IMR-90 (cell line): ENCODE measurements around the gene PTPRQ. TPM values are rescaled to one million over a fixed set of nuclear protein-coding genes. Genes with fewer than 3 reads are reported as not detected.

ENCODE experiments used
- ATAC-seq: fragments of 200-7000 bp; cut with Tn5 transposase; 2 replicates; pipeline ENCODE4 v1.9.1; 2020; ENCODE audit warnings: low read depth, mild to moderate bottlenecking, moderate library complexity
- BruUV-seq: library from RNA; stranded (reverse); fragments of 400-500 nt; replicated peaks from 2 replicates; lab custom pipeline; 2021; lab: Mats Ljungman, UMichigan
- CTCF ChIA-PET: fragments of 300-600 bp; formaldehyde crosslinking; extraction: SDS; loops from one replicate; lab custom pipeline; 2021; ENCODE audit warnings: antibody characterized with exemption; lab: Yijun Ruan, JAX
- POLR2A ChIA-PET: fragments of 300-600 bp; sonication (Branson Sonifier 250); formaldehyde crosslinking; loops from one replicate; lab custom pipeline; 2022; ENCODE audit warnings: antibody characterized with exemption; ENCODE audit not compliant: unreplicated experiment; lab: Charles Lee
- DNase-seq: peaks from one replicate; pipeline ENCODE4 v3.0.0; 2013
- H2AFZ ChIP-seq: replicated peaks from 2 replicates; pipeline ENCODE3; 2013; ENCODE audit warnings: low read length, mild to moderate bottlenecking; ENCODE audit not compliant: poor library complexity
- H2AK5ac ChIP-seq: 2 replicates; pipeline ENCODE4 v1.6.1; 2013; ENCODE audit warnings: low read depth, low read length, inconsistent platforms
- H2AK9ac ChIP-seq: replicated peaks from 2 replicates; pipeline ENCODE3; 2013; ENCODE audit warnings: mild to moderate bottlenecking, low read depth, low read length, moderate library complexity; ENCODE audit not compliant: poor library complexity
- H2BK120ac ChIP-seq: 2 replicates; pipeline ENCODE4 v1.6.1; 2013; ENCODE audit warnings: low read depth, low read length, inconsistent platforms
- H2BK15ac ChIP-seq: 3 replicates; pipeline ENCODE4 v1.6.1; 2013; ENCODE audit warnings: low read depth, low read length, inconsistent platforms
- H2BK20ac ChIP-seq: 2 replicates; pipeline ENCODE4 v1.6.1; 2013; ENCODE audit warnings: low read depth, mild to moderate bottlenecking, inconsistent platforms, low read length, moderate library complexity
- H2BK5ac ChIP-seq: 2 replicates; pipeline ENCODE4 v1.6.1; 2013; ENCODE audit warnings: mild to moderate bottlenecking, low read depth, low read length, inconsistent platforms; ENCODE audit not compliant: poor library complexity, severe bottlenecking
- H3K14ac ChIP-seq: replicated peaks from 2 replicates; pipeline ENCODE4 v1.6.1; 2013; ENCODE audit warnings: low read depth, low read length, inconsistent platforms
- H3K18ac ChIP-seq: 2 replicates; pipeline ENCODE4 v1.6.1; 2013; ENCODE audit warnings: low read depth, low read length, control low read depth
- H3K23ac ChIP-seq: 2 replicates; pipeline ENCODE4 v1.6.1; 2013; ENCODE audit warnings: low read depth, low read length, inconsistent platforms
- H3K27ac ChIP-seq: 2 replicates; pipeline ENCODE4 v1.5.1; 2013; ENCODE audit warnings: mild to moderate bottlenecking, control low read depth, low read length; ENCODE audit not compliant: insufficient read depth
- H3K27me3 ChIP-seq: 2 replicates; pipeline ENCODE4 v1.6.1; 2013; ENCODE audit warnings: low read length; ENCODE audit not compliant: control insufficient read depth, insufficient read depth
- H3K36me3 ChIP-seq: 2 replicates; pipeline ENCODE4 v1.6.1; 2013; ENCODE audit warnings: low read length, mixed read lengths; ENCODE audit not compliant: control insufficient read depth, insufficient read depth
- H3K4ac ChIP-seq: 2 replicates; pipeline ENCODE4 v1.6.1; 2013; ENCODE audit warnings: low read depth, low read length, inconsistent platforms
- H3K4me1 ChIP-seq: 2 replicates; pipeline ENCODE4 v1.6.1; 2013; ENCODE audit warnings: low read length, mixed read lengths; ENCODE audit not compliant: control insufficient read depth, insufficient read depth
- H3K4me2 ChIP-seq: 2 replicates; pipeline ENCODE4 v1.6.1; 2013; ENCODE audit warnings: low read depth, mild to moderate bottlenecking, control low read depth, low read length, moderate library complexity
- H3K4me3 ChIP-seq: 2 replicates; pipeline ENCODE4 v1.5.1; 2013; ENCODE audit warnings: low read depth, mild to moderate bottlenecking, control low read depth, low read length, moderate library complexity; ENCODE audit not compliant: insufficient read depth
- H3K56ac ChIP-seq: 2 replicates; pipeline ENCODE4 v1.6.1; 2013; ENCODE audit warnings: low read length, inconsistent platforms; ENCODE audit not compliant: insufficient read depth; ENCODE audit errors: extremely low read depth
- H3K79me1 ChIP-seq, 2 experiments: 2 replicates each; pipeline ENCODE4 v1.6.1; 2013; ENCODE audit warnings: low read length in 2 of 2, inconsistent platforms in 1 of 2, low read depth in 1 of 2
- H3K9ac ChIP-seq: 2 replicates; pipeline ENCODE4 v1.6.1; 2013; ENCODE audit warnings: low read depth, low read length, control low read depth
- H3K9me1 ChIP-seq: 2 replicates; pipeline ENCODE4 v1.6.1; 2013; ENCODE audit warnings: low read length, inconsistent platforms; ENCODE audit not compliant: insufficient read depth
- H3K9me3 ChIP-seq: 2 replicates; pipeline ENCODE4 v1.6.1; 2013; ENCODE audit warnings: low read length; ENCODE audit not compliant: control insufficient read depth, insufficient read depth
- H4K20me1 ChIP-seq: 2 replicates; pipeline ENCODE4 v1.6.1; 2013; ENCODE audit warnings: low read length, inconsistent platforms; ENCODE audit not compliant: insufficient read depth
- H4K5ac ChIP-seq: 2 replicates; pipeline ENCODE4 v1.6.1; 2013; ENCODE audit warnings: mild to moderate bottlenecking, low read depth, low read length, control low read depth
- H4K8ac ChIP-seq, 2 experiments: 2 replicates each; pipeline ENCODE4 v1.6.1; 2013; ENCODE audit warnings: low read depth in 2 of 2, low read length in 2 of 2, control low read depth in 1 of 2, inconsistent platforms in 1 of 2
- H4K91ac ChIP-seq: 2 replicates; pipeline ENCODE4 v1.6.1; 2013; ENCODE audit warnings: low read depth, low read length, inconsistent platforms; ENCODE audit not compliant: insufficient read depth
- MAFK ChIP-seq: IDR thresholded peaks from 2 replicates; pipeline ENCODE4 v1.6.1; 2012; ENCODE audit warnings: low read depth, low read length, improper control_type of control experiment
- WGBS, 2 experiments: methylation state at CpG; one replicate each; pipeline versions ENCODE4 v1.1.5 to v1.1.7; 2013; ENCODE audit warnings: missing lambda C conversion rate in 2 of 2; ENCODE audit not compliant: insufficient read length in 1 of 2; ENCODE audit errors: extremely low coverage in 2 of 2; 5-methylcytosine and 5-hydroxymethylcytosine counted together
- dilution Hi-C: fragments of 300-500 bp; cut with HindIII; formaldehyde crosslinking; loops from one replicate; pipeline ENCODE4 v1.14.3; 2018; ENCODE audit warnings: low sequenced_read_pairs; ENCODE audit not compliant: unreplicated experiment
- in situ Hi-C: fragments of 300-500 bp; cut with MboI; formaldehyde crosslinking; loops from 3 replicates; pipeline ENCODE4 v1.14.3; 2019; ENCODE audit warnings: low sequenced_read_pairs, inconsistent platforms, mixed read lengths
- intact Hi-C: fragments of 100-400 bp; cut with micrococcal nuclease; formaldehyde crosslinking; loops from 2 replicates; pipeline ENCODE4 v1.10.0; 2022
- polyA plus RNA-seq, 3 experiments: library from polyadenylated mRNA; depleted of rRNA; stranded (reverse); fragments of >200 nt; gene quantifications; 2 replicates each; pipeline ENCODE4 v1.2.3, GENCODE V29; 2012; ENCODE audit warnings: low replicate concordance in 1 of 3
- total RNA-seq: library from RNA; depleted of rRNA; stranded (reverse); fragments of >200 nt; gene quantifications from 2 replicates; pipeline ENCODE4 v1.2.3, GENCODE V29; 2012

Gene PTPRQ
- total and polyA plus RNA-seq, 2 of the 4 experiments (the other 2 are of a cell fraction): 0.96 to 1.4 TPM

- dilution Hi-C loops: no loop called here
- intact Hi-C loops: no loop called here
- BruUV-seq: no TSS peak
Observed at GRCh38 chr12:80432061-80432460, 12.0 kb upstream of the PTPRQ start.

More at GRCh38 chr12:80432061-80432460, 12.0 kb upstream of the PTPRQ start:
- H3K18ac ChIP-seq: no peak overlapping the region
- TF ChIP-seq MAFK: no peak
- no peak overlapping the region for H4K5ac ChIP-seq
- H3K23ac ChIP-seq: no peak overlapping the region
- no peak overlapping the region for H2BK120ac ChIP-seq
- H2BK20ac ChIP-seq: no peak overlapping the region
- no peak overlapping the region for H2AK9ac ChIP-seq
- peak overlapping the region; percentile 70; the same call in 2 of the 3 replicates for H2BK15ac ChIP-seq
- H3K36me3 ChIP-seq: no peaks in the 10 kb centered on the region
- H4K20me1 ChIP-seq: no peaks in the 10 kb centered on the region
- no peak overlapping the region for H3K4ac ChIP-seq
- H3K79me1 ChIP-seq: no peaks in the 10 kb centered on the region
- no peak overlapping the region for H3K9ac ChIP-seq
- H4K8ac ChIP-seq: no peak overlapping the region
- no peak overlapping the region for H3K27ac ChIP-seq
- no peak overlapping the region for H3K14ac ChIP-seq
- no peaks in the 10 kb centered on the region for H3K9me1 ChIP-seq
- H3K56ac ChIP-seq: no peak overlapping the region
- ChIA-PET CTCF (no interaction called here), POLR2A (interaction anchor here (0.6 kb wide), 1 partner anchor 9 kb away, joined by 3 read pairs; no protein-coding TSS in a partner anchor)
- H3K27me3 ChIP-seq: no peaks in the 10 kb centered on the region
- H3K4me1 ChIP-seq: peaks cover 2% of the 10 kb centered on the region; the same call in 1 of the 2 replicates
- DNase-seq (no peak), ATAC-seq (no peak)
- H2AK5ac ChIP-seq: 0 out of 2 replicates have a peak overlapping the region, but pooled peaks have one; percentile 33
- H2BK5ac ChIP-seq: no peak overlapping the region
- no peak overlapping the region for H2AFZ ChIP-seq
- no peak overlapping the region for H3K4me3 ChIP-seq
- H4K91ac ChIP-seq: no peak overlapping the region; the same call in 1 of the 2 replicates
- in situ Hi-C loops: no loop called here
- WGBS, 2 experiments: no CpG with 5 or more reads among the region's 2 CpGs
- no peak overlapping the region for H3K4me2 ChIP-seq
- no peaks in the 10 kb centered on the region for H3K9me3 ChIP-seq
